Kidney (tissue), 14 donors: ENCODE measurements around the gene AXIN1. TPM values are rescaled to one million over a fixed set of nuclear protein-coding genes. Genes with fewer than 3 reads are reported as not detected.
A peak's percentile ranks its signal among the peaks of the same experiment; 100 is the strongest.

Experiments used
- DNase-seq, 5 donors: peaks; one replicate each; pipeline ENCODE4 v3.0.0-alpha.2; 2013 to 2020
- FAIRE-seq: peaks from 2 replicates; lab custom pipeline; 2012; peaks lifted over from hg19 to GRCh38; lab: Jason Lieb, UNC
- H3K27ac ChIP-seq, 2 donors: one replicate each; pipeline ENCODE4 v1.7.0; 2013; ENCODE audit warnings: low read depth in 2 of 2, low read length in 2 of 2, inconsistent platforms in 1 of 2
- H3K27me3 ChIP-seq: one replicate; pipeline ENCODE4 v1.7.1; 2013; ENCODE audit warnings: low read length, inconsistent platforms; ENCODE audit not compliant: control insufficient read depth, insufficient read depth
- H3K36me3 ChIP-seq, 3 donors: one replicate each; pipeline versions ENCODE4 v1.7.0 to v1.7.1; 2013; ENCODE audit warnings: low read length in 3 of 3, control low read depth in 1 of 3, inconsistent platforms in 1 of 3; ENCODE audit not compliant: insufficient read depth in 3 of 3, control insufficient read depth in 2 of 3
- H3K4me1 ChIP-seq, 3 donors: one replicate each; pipeline versions ENCODE4 v1.7.0 to v1.7.1; 2013; ENCODE audit warnings: low read length in 3 of 3, inconsistent platforms in 1 of 3, low read depth in 1 of 3; ENCODE audit not compliant: control insufficient read depth in 2 of 3, insufficient read depth in 2 of 3
- H3K4me3 ChIP-seq, 3 donors: one replicate each; pipeline versions ENCODE4 v1.7.0 to v1.8.1; 2013; ENCODE audit warnings: low read length in 3 of 3, control low read depth in 1 of 3, inconsistent platforms in 1 of 3
- H3K9ac ChIP-seq, 3 donors: one replicate each; pipeline versions ENCODE4 v1.7.0 to v1.7.1; 2013; ENCODE audit warnings: low read length in 3 of 3, control low read depth in 1 of 3, inconsistent platforms in 1 of 3
- H3K9me3 ChIP-seq, 3 donors: one replicate each; pipeline versions ENCODE4 v1.7.0 to v1.7.1; 2013; ENCODE audit warnings: low read length in 3 of 3, control low read depth in 1 of 3, inconsistent platforms in 1 of 3; ENCODE audit not compliant: control insufficient read depth in 2 of 3, insufficient read depth in 1 of 3
- intact Hi-C: fragments of 100-400 bp; cut with DNase I; formaldehyde crosslinking; loops from one replicate; pipeline ENCODE4 v1.11.1; 2022
- polyA plus RNA-seq: library from polyadenylated mRNA; stranded (reverse); fragments of 350-450 nt; fragmentation: Illumina TruSeq; extraction: RNeasy Lipid Tissue Mini Kit (QIAGEN cat#74804); gene quantifications from one replicate; pipeline ENCODE4 v1.2.3, GENCODE V29; 2014; ENCODE audit warnings: low read depth, low replicate concordance; ENCODE audit not compliant: insufficient read depth
- total RNA-seq: library from RNA; stranded (reverse); fragmentation: NEBNext Ultra II Directional; extraction: Animal tissue kit (Norgen Biotek cat#: 25700); gene quantifications from one replicate; pipeline ENCODE4 v1.2.1, GENCODE V29; 2021
- TF ChIP-seq, protein P1 (sequence below): IDR thresholded peaks from 3 replicates; pipeline ENCODE4 v1.5.1; 2012; ENCODE audit warnings: mild to moderate bottlenecking, moderate library complexity, borderline replicate concordance; ENCODE audit not compliant: insufficient read depth; ENCODE audit errors: extremely low read depth
- donor health status: control.
- donor health status: control.
- donor health status: control.
- donor health status: control.
- donor health status: control.
- donor health status: DM: yes; HTN: yes; CAD: no.
- donor health status: Normal renal cell carcinoma (clear cell type).

AXIN1 gene
- total and polyA plus RNA-seq, 2 donors from 2014 or later: 9.7 to 24.6 TPM

DNA sequence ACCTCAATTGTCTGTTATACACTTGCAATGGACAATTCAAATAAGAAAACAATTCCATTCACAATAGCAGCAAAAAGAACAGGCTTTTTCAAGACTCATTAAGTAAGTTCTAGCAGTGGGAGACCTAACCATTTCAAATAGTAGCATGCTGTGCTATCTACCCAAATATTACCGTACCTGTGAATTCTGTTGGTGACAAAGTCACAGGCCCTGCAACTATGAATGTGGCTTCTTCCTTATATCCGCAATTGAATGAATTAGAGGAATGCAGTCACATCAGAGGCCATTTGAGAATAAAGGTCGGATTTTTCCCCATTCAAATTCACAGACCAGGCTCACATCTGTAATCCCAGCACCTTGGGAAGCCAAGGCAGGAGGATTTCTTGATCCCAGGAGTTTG lies 43.7 kb upstream of the AXIN1 start:
- H3K27ac ChIP-seq: peak overlapping the region in 1 of 2 donors; percentile 63
- no peaks in the 10 kb centered on the region for H3K27me3 ChIP-seq
- peak overlapping the region in 1 of 3 donors; percentile 61 for H3K9ac ChIP-seq
- peak overlapping the region in 1 of 3 donors; percentile 60 for H3K4me3 ChIP-seq
- intact Hi-C loops: no loop called here
- no peaks in the 10 kb centered on the region for H3K9me3 ChIP-seq
- DNase-seq (peak in 1 of 5 donors; percentile 44), FAIRE-seq (no peak)
- TF ChIP-seq, protein P1, sequence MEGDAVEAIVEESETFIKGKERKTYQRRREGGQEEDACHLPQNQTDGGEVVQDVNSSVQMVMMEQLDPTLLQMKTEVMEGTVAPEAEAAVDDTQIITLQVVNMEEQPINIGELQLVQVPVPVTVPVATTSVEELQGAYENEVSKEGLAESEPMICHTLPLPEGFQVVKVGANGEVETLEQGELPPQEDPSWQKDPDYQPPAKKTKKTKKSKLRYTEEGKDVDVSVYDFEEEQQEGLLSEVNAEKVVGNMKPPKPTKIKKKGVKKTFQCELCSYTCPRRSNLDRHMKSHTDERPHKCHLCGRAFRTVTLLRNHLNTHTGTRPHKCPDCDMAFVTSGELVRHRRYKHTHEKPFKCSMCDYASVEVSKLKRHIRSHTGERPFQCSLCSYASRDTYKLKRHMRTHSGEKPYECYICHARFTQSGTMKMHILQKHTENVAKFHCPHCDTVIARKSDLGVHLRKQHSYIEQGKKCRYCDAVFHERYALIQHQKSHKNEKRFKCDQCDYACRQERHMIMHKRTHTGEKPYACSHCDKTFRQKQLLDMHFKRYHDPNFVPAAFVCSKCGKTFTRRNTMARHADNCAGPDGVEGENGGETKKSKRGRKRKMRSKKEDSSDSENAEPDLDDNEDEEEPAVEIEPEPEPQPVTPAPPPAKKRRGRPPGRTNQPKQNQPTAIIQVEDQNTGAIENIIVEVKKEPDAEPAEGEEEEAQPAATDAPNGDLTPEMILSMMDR: no peak
- peaks cover 0 to 9% (median 0%) of the 10 kb centered on the region in 3 donors for H3K4me1 ChIP-seq
- H3K36me3 ChIP-seq: no peaks in the 10 kb centered on the region

DNA sequence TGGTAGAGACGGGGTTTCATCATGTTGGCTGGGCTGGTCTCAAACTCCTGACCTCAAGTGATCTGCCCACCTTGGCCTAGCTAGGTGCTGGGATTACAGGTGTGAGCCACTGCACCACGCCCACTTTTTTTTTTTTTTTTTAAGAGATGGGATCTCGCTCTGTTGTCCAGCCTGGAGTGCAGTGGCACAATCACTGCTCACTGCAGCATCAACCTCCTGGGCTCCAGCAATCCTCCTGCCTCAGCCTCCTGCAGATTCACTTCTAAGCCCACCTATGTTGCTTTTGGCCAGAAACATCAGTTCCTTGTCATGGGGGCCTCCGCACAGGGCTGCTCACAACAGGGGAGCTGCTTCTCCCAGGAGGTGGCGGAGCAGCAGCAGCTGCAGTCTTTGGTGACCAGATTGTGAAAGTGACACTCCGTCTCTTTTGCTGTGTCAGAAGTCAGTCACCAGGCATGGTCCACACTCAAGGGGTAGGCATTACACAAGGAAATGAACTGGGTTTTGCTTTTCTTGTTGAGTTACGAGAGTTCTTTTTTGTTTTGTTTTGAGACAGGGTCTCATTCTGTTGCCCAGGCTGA lies 40.0 kb upstream of the AXIN1 start:
- no peak overlapping the region for H3K27ac ChIP-seq
- peaks cover 0 to 3% (median 3%) of the 10 kb centered on the region in 3 donors for H3K4me1 ChIP-seq
- intact Hi-C loops: no loop called here
- DNase-seq: peak in 1 of 5 donors; percentile 37
- H3K9me3 ChIP-seq: no peaks in the 10 kb centered on the region
- TF ChIP-seq, protein P1: no peak
- H3K27me3 ChIP-seq: no peaks in the 10 kb centered on the region
- no peaks in the 10 kb centered on the region for H3K36me3 ChIP-seq
- H3K4me3 ChIP-seq: no peak overlapping the region
- H3K9ac ChIP-seq: no peak overlapping the region
- no peak for FAIRE-seq

DNA sequence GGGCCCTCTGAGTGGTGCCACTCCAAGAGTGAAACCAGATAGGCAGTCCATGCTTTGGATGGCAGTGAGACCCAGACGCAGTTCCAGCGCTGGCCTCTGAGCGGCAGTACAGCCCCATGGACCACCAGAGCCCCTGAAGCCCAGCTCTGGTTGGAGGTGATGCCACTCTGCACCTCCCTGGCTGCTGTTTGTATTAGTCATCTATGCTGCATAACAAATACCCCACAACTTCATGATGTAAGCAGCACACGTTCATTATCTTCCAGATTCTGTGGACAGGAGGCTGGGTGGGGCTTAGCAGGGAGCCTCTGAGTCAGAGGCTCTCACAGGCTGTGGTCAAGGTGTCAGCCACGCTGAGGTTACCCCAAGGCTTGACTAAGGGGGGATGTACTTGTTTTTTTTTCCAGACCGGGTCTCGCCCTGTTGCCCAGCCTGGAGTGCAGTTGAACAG lies 39.4 kb upstream of the AXIN1 start:
- intact Hi-C loops: no loop called here
- Histone ChIP-seq H3K4me1 (peaks cover 0 to 3% (median 3%) of the 10 kb centered on the region in 3 donors), H3K9me3 (no peaks in the 10 kb centered on the region), H3K27me3 (no peaks in the 10 kb centered on the region), H3K9ac (no peak overlapping the region), H3K36me3 (no peaks in the 10 kb centered on the region), H3K27ac (no peak overlapping the region), H3K4me3 (no peak overlapping the region)
- TF ChIP-seq, protein P1: peak; percentile 72
- DNase-seq (peak; percentile 58 to 81 (median 74)), FAIRE-seq (no peak)
